ENCODE measurements around the gene ADCY7.
A peak's percentile ranks its signal among the peaks of the same experiment; 100 is the strongest.

ADCY7 gene

GRCh38 chr16:50251375-50252081 is 14.8 kb upstream of the ADCY7 start:
- DNase-seq, result no peak

GRCh38 chr16:50252082-50252611 is 14.2 kb upstream of the ADCY7 start:
- DNase-seq, result no peak

GRCh38 chr16:50252874-50253513 is 13.4 kb upstream of the ADCY7 start:
- DNase-seq, result no peak

DNA sequence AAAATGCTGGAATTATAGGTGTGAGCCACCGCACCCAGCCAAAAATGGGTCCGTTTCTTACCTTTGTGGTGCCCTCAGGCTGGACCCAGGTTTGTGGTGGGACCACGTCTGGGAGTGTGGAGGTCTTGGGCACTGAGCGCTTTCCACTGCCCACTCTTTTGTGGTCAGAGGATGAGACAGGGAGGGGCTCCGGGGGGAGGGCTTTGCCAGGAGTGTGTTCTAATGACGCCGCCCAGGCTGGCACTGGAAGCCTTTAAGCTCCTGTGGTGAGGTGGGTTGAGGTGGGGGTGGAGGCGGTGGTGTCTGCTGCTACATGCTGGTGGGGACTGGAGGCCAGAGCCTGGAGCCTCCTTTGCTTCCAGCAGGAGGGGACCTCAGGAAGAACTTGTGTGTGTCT is 12.8 kb upstream of the ADCY7 start:
- DNase-seq, result no peak

GRCh38 chr16:50254072-50254471 is 12.3 kb upstream of the ADCY7 start:
- DNase-seq, result no peak

DNA sequence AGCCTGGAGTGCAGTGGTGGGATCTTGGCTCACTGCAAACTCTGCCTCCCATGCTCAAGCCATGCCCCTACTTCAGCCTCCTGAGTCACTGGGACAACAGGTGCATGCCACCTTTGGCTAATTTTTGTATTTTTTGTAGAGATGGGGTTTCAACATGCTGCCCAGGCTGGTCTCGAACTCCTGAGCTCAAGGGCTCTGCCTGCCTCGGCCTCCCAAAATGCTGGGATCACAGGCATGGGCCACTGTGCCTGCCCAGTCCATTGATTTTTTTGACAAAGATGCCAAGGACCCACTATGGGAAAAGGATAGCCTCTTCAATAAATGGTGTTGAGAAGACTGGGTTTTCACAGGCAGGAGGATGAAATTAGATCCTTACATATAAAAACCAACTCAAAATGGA is 10.8 kb upstream of the ADCY7 start:
- no peak for DNase-seq

DNA sequence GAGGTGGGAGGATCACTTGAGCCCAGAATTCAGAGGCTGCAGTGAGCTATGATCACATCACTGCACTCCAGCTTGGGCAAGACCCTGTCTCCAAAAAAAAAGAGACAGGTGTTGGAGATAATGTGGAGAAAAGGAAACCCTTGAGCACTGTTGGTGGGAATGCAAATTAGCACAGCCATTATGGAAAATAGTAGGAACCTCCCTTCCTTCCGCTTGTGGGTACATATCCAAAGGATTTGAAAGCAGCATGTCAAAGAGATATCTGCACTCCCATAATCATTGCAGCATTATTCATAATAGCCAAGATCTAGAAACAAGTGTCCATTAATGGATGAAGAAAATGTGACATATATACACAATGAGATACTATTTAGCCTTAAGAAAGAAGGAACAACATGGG is 9.7 kb upstream of the ADCY7 start:
- no peak for DNase-seq

DNA sequence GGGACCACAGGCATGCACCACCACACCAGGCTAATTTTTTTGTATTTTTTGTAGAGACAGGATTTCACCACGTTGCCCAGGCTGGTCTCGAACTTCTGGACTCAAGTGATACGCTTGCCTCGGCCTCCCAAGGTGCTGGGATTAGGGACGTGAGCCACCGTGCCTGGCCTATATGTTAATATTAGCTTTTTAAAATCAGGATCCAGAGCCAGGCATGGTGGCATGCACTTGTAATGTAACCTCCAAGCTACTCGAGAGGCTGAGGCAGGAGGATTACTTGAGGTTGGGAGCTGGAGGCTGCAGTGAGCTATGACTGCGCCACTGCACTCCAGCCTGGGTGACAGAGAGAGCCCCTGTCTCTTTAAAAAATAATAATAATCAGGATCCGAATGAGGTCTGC is 8.5 kb upstream of the ADCY7 start:
- DNase-seq, result no peak

GRCh38 chr16:50259334-50260205 is 6.8 kb upstream of the ADCY7 start:
- peak; percentile 66 for DNase-seq

GRCh38 chr16:50260206-50261159 is 5.9 kb upstream of the ADCY7 start:
- DNase-seq, result no peak

GRCh38 chr16:50261160-50261706 is 5.1 kb upstream of the ADCY7 start:
- no peak for DNase-seq

- DNase-seq, result peak; percentile 68
Measured at GRCh38 chr16:50261707-50262235, 4.6 kb upstream of the ADCY7 start.

- no peak for DNase-seq
Measured at GRCh38 chr16:50263060-50263909, 3.1 kb upstream of the ADCY7 start.

DNA sequence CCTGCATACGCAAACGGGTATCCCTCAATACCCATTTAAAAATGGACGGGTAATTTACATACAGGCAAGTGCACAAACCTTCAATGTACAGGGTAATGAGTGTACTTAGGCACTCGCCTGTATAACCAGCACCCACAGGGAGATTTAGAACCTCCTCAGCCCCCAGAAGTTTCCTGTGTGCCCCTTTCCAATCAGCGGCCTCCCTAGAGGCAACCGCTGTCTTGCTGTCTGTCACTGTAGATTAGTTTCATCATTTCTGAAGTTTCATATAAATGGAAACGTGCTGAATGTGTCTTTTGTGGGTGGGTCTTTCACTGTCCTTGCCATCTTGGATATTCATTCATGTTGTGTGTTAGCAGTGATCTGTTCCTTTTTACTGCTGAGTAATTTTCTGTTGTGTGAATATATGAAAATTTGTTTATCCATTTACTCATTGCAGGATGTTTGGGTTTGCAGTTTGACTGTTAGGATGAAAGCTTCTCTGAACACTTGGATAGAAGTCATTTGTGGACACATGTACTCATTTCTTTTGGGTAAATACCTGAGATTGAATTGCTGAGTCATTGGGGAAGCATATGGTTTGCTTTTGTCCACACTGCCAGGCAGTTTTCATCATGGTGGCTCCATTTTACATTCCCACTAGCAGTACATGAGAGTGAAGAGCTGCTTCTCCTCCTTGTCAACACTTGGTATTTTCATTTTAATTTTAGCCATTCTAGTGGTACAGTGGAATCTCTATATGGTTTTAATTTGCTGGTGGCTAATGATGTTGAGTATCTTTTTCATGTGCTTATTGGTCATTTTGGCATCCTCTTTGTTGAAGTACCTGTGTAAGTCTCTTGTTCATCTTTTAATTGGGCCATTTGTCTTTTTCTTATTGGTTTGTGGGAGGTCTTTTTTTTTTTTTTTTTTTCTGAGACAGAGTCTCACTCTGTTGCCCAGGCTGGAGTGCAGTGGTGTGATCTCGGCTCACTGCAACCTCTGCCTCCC is 2.1 kb upstream of the ADCY7 start:
- no peak for DNase-seq

DNA sequence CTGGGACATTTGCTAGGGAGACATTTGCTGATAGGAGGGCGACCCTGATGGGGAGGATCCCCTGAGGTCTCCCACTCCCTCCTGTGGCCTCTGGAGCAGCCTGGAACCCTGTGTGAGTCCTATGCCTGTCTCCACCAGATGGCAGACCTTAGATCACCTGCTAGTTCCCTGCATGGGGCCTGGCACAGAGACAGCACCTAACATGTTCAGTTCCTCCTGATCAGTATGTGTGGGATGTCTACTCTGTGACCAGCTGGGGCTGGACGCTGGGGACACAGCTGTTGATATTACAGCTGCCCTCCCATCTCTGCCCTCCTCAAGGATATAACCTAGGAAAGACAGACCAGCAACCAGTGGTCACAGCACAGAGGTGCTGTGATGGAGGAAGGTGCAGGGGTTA is 1.1 kb upstream of the ADCY7 start:
- peak; percentile 20 for DNase-seq

DNA sequence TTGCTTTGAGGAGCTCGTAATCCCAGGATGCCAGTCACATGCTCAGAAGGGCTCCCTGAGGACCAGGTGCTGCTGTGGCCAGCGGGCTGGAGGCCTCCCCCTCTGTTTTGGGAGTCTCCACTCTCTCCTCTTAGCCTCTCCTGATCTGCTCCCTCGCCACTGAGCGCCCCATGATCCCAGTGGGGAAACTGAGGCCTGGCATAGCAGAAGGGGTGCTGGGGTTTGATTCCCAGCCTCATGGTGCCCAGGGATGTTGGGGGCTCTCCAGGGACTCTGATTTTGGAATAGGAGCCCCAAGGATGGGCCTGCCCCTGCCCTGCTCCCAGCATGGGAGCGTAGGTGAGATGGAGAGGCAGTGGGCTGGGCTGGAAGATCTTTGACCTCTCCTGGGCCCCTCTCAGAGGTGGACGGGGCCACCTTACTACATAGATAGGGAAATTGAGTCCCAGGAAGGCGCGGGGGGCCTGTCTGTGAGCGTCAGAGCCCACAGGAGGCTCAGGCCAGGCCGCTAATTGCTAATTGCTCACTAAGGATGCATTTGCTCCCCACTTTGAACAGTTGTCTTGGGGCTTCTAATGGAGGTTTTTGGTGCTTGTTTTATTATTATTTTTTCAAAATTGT is 525 bp upstream of the ADCY7 start:
- DNase-seq, result no peak

DNA sequence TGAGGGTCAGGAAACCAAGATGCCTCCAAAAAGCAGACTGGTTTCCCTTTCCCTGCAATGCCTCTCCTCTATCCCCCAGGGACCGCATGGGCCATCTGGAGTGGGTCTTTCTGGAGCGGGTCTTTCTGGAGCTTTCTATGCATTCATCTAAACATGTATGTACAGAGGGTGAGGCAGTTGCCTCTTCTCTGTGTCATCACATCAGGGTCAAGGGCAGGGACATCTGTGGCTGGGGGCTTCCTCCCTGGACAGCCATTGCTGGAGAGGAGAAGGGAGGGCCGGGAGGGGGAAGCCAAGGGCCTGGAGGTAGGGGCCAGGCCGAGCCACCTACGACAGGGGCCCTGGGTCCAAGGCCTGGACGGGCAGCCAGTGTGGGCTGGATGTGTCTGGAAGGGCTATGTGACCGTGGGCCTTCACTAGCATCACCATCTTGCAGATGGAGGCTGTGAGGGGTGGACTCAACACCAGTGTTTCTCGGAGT is 840 bp downstream of the ADCY7 start:
- no peak for DNase-seq

- DNase-seq, result no peak
Measured at GRCh38 chr16:50267651-50268050, 1.3 kb downstream of the ADCY7 start.

GRCh38 chr16:50268352-50268751 is 2.0 kb downstream of the ADCY7 start:
- DNase-seq, result no peak
